Gastrocnemius medialis (tissue), 4 donors: ENCODE results near the gene APLN.

ENCODE experiments used
- CTCF ChIP-seq, 5 experiments: fragments of 450-650 bp in 3 of 5; fragments of 200-600 bp in 2 of 5; sonication (generic) in 2 of 5; IDR thresholded peaks in 4 of 5; conservative IDR thresholded peaks in 1 of 5; 1 replicate in 4 of 5; 2 replicates in 1 of 5; pipeline ENCODE4 v1.5.1; 2016 to 2019; ENCODE audit warnings: antibody characterized with exemption in 5 of 5, mild to moderate bottlenecking in 3 of 5, moderate library complexity in 3 of 5
- POLR2A ChIP-seq, 2 donors: fragments of 450-650 bp; IDR thresholded peaks; one replicate each; pipeline ENCODE4 v1.6.1; 2017; ENCODE audit warnings: antibody characterized with exemption in 2 of 2, mild to moderate bottlenecking in 2 of 2, moderate library complexity in 2 of 2

GRCh38 chrX:129641469-129641868 lies 13.3 kb downstream of the APLN start:
- TF ChIP-seq CTCF (IDR thresholded peaks at IDR 0.05 in 4 of 5, conservative IDR thresholded peaks at IDR 0.05 in 1 of 5) (no peak), POLR2A (IDR thresholded peaks at IDR 0.05) (no peak)
